OCI-LY7 (cell line): Measurements from ENCODE around the gene PPP1R14C. TPM values are rescaled to one million over a fixed set of nuclear protein-coding genes. Genes with fewer than 3 reads are reported as not detected.

ENCODE experiments used
- BruUV-seq: library from RNA; stranded (reverse); fragments of 400-500 nt; replicated peaks from 2 replicates; lab custom pipeline; 2021; lab: Mats Ljungman, UMichigan
- CTCF ChIA-PET: fragments of 300-600 bp; sonication (Branson Sonifier 250); formaldehyde crosslinking; loops from one replicate; lab custom pipeline; 2022; ENCODE audit warnings: antibody characterized with exemption; ENCODE audit not compliant: unreplicated experiment; lab: Charles Lee
- POLR2A ChIA-PET: fragments of 300-600 bp; sonication (Branson Sonifier 250); formaldehyde crosslinking; loops from one replicate; lab custom pipeline; 2022; ENCODE audit warnings: antibody characterized with exemption; lab: Charles Lee
- DNase-seq: peaks from one replicate; pipeline ENCODE4 v3.0.0-alpha.2; 2015; ENCODE audit warnings: low spot score
- H2AFZ ChIP-seq: fragments of 200-600 bp; sonication (generic), shearing (Covaris generic); 2 replicates; pipeline ENCODE4 v1.6.1; 2014; ENCODE audit warnings: mild to moderate bottlenecking, antibody characterized with exemption, low read length, moderate library complexity
- H3K27ac ChIP-seq: fragments of 200-600 bp; sonication (generic); 2 replicates; pipeline ENCODE4 v1.5.1; 2014; ENCODE audit warnings: mixed run types, low read depth, mild to moderate bottlenecking, moderate library complexity, low read length, inconsistent platforms; ENCODE audit not compliant: poor library complexity, severe bottlenecking
- H3K36me3 ChIP-seq: fragments of 200-600 bp; sonication (generic); 2 replicates; pipeline ENCODE4 v1.6.1; 2014; ENCODE audit warnings: mild to moderate bottlenecking, antibody characterized with exemption, low read length, moderate library complexity, mixed read lengths; ENCODE audit not compliant: insufficient read depth
- H3K4me1 ChIP-seq: fragments of 200-600 bp; sonication (generic); 2 replicates; pipeline ENCODE4 v1.5.1; 2014; ENCODE audit warnings: mild to moderate bottlenecking, low read length; ENCODE audit not compliant: insufficient read depth, poor library complexity, severe bottlenecking
- H3K4me2 ChIP-seq: fragments of 200-600 bp; sonication (generic); 2 replicates; pipeline ENCODE4 v1.6.1; 2014; ENCODE audit warnings: mild to moderate bottlenecking, low read length
- H3K4me3 ChIP-seq: fragments of 200-600 bp; sonication (generic); 2 replicates; pipeline ENCODE4 v1.5.1; 2014; ENCODE audit warnings: mild to moderate bottlenecking, low read depth, low read length; ENCODE audit not compliant: poor library complexity, severe bottlenecking
- H3K79me2 ChIP-seq: fragments of 200-600 bp; sonication (generic); 2 replicates; pipeline ENCODE4 v1.6.1; 2016; ENCODE audit warnings: low read depth, mild to moderate bottlenecking, low read length, moderate library complexity, mixed read lengths; ENCODE audit not compliant: insufficient read depth
- H3K9me2 ChIP-seq: fragments of 200-600 bp; sonication (generic); 2 replicates; pipeline ENCODE4 v1.6.1; 2016; ENCODE audit warnings: mild to moderate bottlenecking, low read length, mixed read lengths; ENCODE audit not compliant: insufficient read depth
- H3K9me3 ChIP-seq: fragments of 200-600 bp; sonication (generic); 2 replicates; pipeline ENCODE4 v1.6.1; 2014; ENCODE audit warnings: mild to moderate bottlenecking, mixed run types, low read length, mixed read lengths
- H4K20me1 ChIP-seq: fragments of 200-600 bp; sonication (generic); 2 replicates; pipeline ENCODE4 v1.6.1; 2014; ENCODE audit warnings: mild to moderate bottlenecking, antibody characterized with exemption, low read length, moderate library complexity, mixed read lengths; ENCODE audit not compliant: insufficient read depth
- CTCF ChIP-seq: fragments of 200-600 bp; sonication (generic); conservative IDR thresholded peaks from 2 replicates; pipeline ENCODE4 v1.5.1; 2014; ENCODE audit warnings: mild to moderate bottlenecking, antibody characterized with exemption, low read length, moderate library complexity, mixed read lengths
- EZH2phosphoT487 ChIP-seq: fragments of 200-600 bp; sonication (generic); IDR thresholded peaks from 2 replicates; pipeline ENCODE4 v1.6.1; 2018; ENCODE audit warnings: low read depth, borderline replicate concordance, mild to moderate bottlenecking, mixed run types, antibody characterized with exemption, low read length, moderate library complexity, mixed read lengths
- intact Hi-C: fragments of 100-400 bp; cut with micrococcal nuclease; formaldehyde crosslinking; loops from one replicate; pipeline ENCODE4 v1.10.0; 2022; ENCODE audit not compliant: unreplicated experiment
- total RNA-seq, 2 experiments: library from RNA; depleted of rRNA in 1 of 2; stranded (reverse); fragments of >200 nt in 1 of 2; shearing (Covaris generic) in 1 of 2; gene quantifications; 2 replicates each; pipeline ENCODE4 v1.2.3, GENCODE V29; 2014 to 2022

PPP1R14C gene
- total RNA-seq, 2 experiments from 2014 or later = 1.8 TPM; not detected in 1

- intact Hi-C loops = no loop called here
Measured at GRCh38 chr6:150098155-150098554, 44.7 kb upstream of the PPP1R14C start.

GRCh38 chr6:150099546-150099945 is 43.3 kb upstream of the PPP1R14C start:
- Histone ChIP-seq H3K79me2 (no peaks in the 10 kb centered on the region), H3K36me3 (no peaks in the 10 kb centered on the region), H3K9me2 (no peaks in the 10 kb centered on the region), H3K27ac (no peak overlapping the region), H4K20me1 (no peaks in the 10 kb centered on the region), H2AFZ (no peak overlapping the region), H3K9me3 (no peaks in the 10 kb centered on the region), H3K4me1 (no peaks in the 10 kb centered on the region), H3K4me3 (no peak overlapping the region), H3K4me2 (no peak overlapping the region)
- BruUV-seq = no TSS peak
- TF ChIP-seq CTCF (no peak), EZH2phosphoT487 (no peak)
- intact Hi-C loops = no loop called here
- POLR2A ChIA-PET = no interaction called here
- CTCF ChIA-PET = no interaction called here
- no peak for DNase-seq

More at GRCh38 chr6:150098155-150098554, 44.7 kb upstream of the PPP1R14C start:
- H3K27ac ChIP-seq = no peak overlapping the region
- POLR2A ChIA-PET = interaction anchor here (0.6 to 1.4 kb wide), 2 partner anchors 10 to 49 kb away, joined by 4 read pairs; no protein-coding TSS in a partner anchor
- no TSS peak for BruUV-seq
- no peaks in the 10 kb centered on the region for H4K20me1 ChIP-seq
- H3K4me3 ChIP-seq = no peak overlapping the region
- no peak for DNase-seq
- H3K79me2 ChIP-seq = no peaks in the 10 kb centered on the region
- CTCF ChIA-PET = no interaction called here
- no peaks in the 10 kb centered on the region for H3K9me2 ChIP-seq
- no peak overlapping the region for H3K4me2 ChIP-seq
- H2AFZ ChIP-seq = no peak overlapping the region
- no peaks in the 10 kb centered on the region for H3K9me3 ChIP-seq
- no peaks in the 10 kb centered on the region for H3K36me3 ChIP-seq
- no peaks in the 10 kb centered on the region for H3K4me1 ChIP-seq
- no peak for TF ChIP-seq CTCF

- no peaks in the 10 kb centered on the region for H3K36me3 ChIP-seq
- DNase-seq = no peak
- no TSS peak for BruUV-seq
- POLR2A ChIA-PET = no interaction called here
- no peaks in the 10 kb centered on the region for H3K79me2 ChIP-seq
- CTCF ChIA-PET = no interaction called here
- intact Hi-C loops = no loop called here
- H3K9me2 ChIP-seq = no peaks in the 10 kb centered on the region
- no peak for TF ChIP-seq CTCF
- no peak for TF ChIP-seq EZH2phosphoT487
- no peak overlapping the region for H2AFZ ChIP-seq
- no peaks in the 10 kb centered on the region for H4K20me1 ChIP-seq
- no peaks in the 10 kb centered on the region for H3K4me1 ChIP-seq
- H3K27ac ChIP-seq = no peak overlapping the region
- no peak overlapping the region for H3K4me3 ChIP-seq
- no peak overlapping the region for H3K4me2 ChIP-seq
- H3K9me3 ChIP-seq = no peaks in the 10 kb centered on the region
Measured at GRCh38 chr6:150099953-150100352, 42.9 kb upstream of the PPP1R14C start.
